NCI-H2171 (cell line): Measurements from ENCODE around the gene UBE2D2.
"Not testable (repeated sequence)": the region's sequence is repeated elsewhere in the genome, so short reads cannot be mapped to it uniquely, and the experiment has no call there.

Source experiments
- DNase-seq: peaks from one replicate; lab custom pipeline; 2025; lab: John Stamatoyannopoulos, UW

UBE2D2 gene

DNA sequence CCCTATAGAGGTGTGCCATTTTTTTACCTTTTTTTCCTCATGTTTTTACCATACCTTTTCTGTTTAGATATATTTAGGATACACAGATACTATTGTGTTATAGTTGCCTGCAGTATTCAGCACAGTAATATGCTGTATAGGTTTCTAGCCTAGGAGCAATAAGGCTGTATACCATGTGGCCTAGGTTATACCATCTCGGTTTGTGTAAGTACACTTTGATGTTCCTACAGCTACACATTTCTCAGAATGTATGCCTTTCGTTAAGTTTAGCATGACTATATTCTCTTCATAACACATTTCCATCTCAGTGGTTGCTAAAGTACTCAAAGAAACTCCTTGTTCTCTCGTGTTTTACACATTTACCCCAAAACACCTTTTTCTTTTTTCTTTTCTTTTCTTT, 23.0 kb downstream of the UBE2D2 start:
- no peak for DNase-seq

DNA sequence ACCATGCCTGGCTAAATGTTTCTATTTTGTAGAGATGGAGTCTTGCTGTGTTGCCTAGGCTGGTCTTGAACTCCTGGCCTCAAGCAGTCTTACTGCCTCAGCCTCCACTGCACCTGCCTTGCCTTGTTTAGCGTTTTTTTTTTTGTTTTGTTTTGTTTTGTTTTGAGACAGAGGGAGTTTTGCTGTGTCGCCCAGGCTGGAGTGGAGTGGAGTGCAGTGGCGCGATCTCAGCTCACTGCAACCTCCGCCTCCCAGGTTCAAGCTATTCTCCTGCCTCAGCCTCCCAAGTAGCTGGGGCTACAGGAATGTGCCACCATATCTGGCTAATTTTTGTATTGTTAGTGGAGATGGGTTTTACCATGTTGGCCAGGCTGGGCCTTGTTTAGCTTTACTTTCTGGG, 27.0 kb downstream of the UBE2D2 start:
- DNase-seq = not testable (repeated sequence)

GRCh38 chr5:139588962-139589361, 27.8 kb downstream of the UBE2D2 start:
- no peak for DNase-seq

DNA sequence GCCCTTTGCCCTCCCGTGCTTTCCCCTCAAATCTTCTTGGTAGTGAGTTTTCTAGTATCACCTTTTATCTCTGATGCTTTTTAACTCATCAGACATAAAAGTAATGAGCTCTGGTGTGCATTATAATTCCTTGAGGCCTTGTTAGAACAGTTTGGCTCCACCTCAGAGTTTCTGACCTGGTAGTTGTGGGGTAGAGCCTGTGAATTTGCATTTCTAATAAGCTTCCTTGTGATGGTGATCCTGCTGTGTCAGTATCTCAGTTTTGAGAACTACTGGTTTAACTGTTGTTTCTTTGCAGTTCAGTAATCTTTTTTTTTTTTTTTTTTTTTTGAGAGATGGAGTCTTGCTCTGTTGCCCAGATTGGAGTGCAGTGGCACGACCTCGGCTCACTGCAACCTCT, 31.1 kb downstream of the UBE2D2 start:
- no peak for DNase-seq

GRCh38 chr5:139593076-139593475, 31.9 kb downstream of the UBE2D2 start:
- DNase-seq = not testable (repeated sequence)

- DNase-seq = no peak
Observed at GRCh38 chr5:139593716-139594319, 32.7 kb downstream of the UBE2D2 start.

- no peak for DNase-seq
Observed at GRCh38 chr5:139597134-139597533, 36.0 kb downstream of the UBE2D2 start.

- DNase-seq = not testable (repeated sequence)
Observed at GRCh38 chr5:139598601-139598965, 37.4 kb downstream of the UBE2D2 start.

DNA sequence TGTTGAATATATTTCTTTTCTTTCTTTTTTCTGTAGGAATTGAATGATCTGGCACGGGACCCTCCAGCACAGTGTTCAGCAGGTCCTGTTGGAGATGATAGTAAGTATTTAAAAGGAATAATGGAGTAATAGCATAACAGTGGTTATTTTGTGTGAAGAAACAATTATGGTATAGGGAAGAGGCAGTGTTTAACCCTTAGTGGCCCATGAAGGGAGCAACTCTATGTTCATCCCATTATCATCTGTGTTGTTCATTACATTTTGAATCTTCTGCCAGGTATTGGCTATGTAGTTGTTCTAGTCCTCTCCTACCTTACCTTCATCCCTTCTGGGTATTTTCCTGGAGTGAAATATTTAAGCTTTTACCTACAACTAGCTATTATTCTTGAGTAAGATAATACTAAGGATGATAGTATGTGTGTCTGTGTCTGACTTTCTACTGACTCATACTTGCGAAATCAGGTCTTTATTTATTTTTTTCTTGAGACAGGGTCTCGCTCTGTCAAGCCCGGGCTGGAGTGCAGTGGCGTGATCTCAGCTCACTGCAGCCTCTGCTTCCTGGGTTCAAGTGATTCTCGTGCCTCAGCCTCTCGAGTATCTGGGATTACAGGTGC, 39.3 kb downstream of the UBE2D2 start:
- no peak for DNase-seq

GRCh38 chr5:139601429-139601828, 40.3 kb downstream of the UBE2D2 start:
- DNase-seq = no peak

DNA sequence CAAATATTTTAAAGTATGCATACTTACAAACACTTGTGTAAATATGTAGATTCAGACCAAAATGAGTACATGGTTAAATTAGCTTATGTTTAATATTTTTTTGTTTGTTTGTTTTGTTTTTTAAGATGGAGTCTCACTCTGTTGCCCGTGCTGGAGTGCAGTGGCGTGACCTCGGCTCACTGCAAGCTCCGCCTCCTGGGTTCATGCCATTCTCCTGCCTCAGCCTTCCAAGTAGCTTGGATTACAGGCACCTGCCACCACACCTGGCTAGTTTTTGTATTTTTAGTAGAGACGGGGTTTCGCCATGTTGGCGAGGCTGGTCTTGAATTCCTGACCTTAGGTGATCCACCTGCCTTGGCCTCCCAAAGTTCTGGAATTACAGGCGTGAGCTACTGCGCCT, 40.8 kb downstream of the UBE2D2 start:
- not testable (repeated sequence) for DNase-seq

GRCh38 chr5:139605887-139606286, 44.7 kb downstream of the UBE2D2 start:
- peak; percentile 11 for DNase-seq

DNA sequence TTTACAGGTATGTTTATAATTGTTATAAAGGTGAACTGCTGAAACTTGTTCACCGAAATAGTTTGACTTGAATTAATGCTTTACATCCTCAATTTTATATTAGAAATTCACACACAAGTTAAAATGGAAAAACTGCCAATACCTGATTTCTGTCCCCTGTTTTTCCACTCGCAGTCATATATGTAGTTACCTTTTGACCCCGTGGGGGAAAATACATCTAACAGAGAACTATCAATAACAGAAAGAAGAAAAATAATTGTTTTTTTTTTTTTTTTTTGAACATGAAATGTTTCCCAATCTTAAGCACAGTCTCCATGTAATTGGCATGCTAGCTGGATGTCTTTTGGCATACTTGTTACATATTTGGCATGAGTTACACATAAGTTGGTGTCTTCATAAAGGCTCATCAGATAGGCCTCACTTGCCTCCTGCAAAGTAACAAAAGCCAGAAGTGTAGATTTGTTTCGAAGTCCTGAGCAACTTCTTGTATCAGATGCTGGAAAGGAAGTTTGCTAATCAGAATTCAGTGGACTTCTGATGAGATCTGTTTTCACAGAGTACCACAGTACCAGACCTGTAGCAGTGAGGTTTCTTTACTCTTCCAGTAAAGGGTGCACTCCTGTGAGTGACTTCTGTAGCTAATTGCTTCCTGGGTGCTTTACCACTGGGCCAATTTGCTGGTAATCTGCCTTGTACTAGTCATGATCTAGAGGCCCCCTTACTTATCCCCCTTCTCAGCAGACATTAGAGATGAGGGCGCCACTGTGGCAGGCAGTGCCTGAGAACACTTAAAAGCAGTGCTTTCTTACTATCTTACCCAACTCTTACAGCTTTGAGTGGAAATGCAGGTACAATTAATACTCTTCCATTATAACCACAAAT, 50.8 kb downstream of the UBE2D2 start:
- DNase-seq = no peak

- peak; percentile 9 for DNase-seq
Observed at GRCh38 chr5:139619861-139620260, 58.7 kb downstream of the UBE2D2 start.

DNA sequence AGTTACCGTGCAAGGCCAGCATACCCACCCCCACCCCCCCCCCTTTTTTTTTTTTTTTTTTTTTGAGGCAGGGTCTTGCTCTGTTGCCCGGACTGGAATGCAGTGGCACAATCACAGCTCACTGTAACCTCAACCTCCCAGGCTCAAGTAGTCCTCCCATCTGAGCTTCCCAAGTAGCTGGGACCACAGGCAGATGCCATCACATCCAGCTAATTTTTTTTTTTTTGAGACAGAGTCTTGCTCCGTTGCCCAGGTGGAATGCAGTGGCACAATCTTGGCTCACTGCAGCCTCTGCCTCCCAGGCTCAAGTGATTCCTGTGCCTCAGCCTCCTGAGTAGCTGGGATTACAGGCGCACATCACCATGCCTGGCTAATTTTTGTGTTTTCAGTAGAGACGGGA, 64.3 kb downstream of the UBE2D2 start:
- DNase-seq = not testable (repeated sequence)

- no peak for DNase-seq
Observed at GRCh38 chr5:139630855-139631254, 69.7 kb downstream of the UBE2D2 start.

- DNase-seq = no peak
Observed at GRCh38 chr5:139631520-139632165, 70.5 kb downstream of the UBE2D2 start.

- DNase-seq = no peak
Observed at GRCh38 chr5:139633295-139634027, 72.3 kb downstream of the UBE2D2 start.

GRCh38 chr5:139634028-139634325, 72.8 kb downstream of the UBE2D2 start:
- no peak for DNase-seq

- DNase-seq = no peak
Observed at GRCh38 chr5:139634541-139634940, 73.4 kb downstream of the UBE2D2 start.

GRCh38 chr5:139635191-139635590, 74.1 kb downstream of the UBE2D2 start:
- no peak for DNase-seq

DNA sequence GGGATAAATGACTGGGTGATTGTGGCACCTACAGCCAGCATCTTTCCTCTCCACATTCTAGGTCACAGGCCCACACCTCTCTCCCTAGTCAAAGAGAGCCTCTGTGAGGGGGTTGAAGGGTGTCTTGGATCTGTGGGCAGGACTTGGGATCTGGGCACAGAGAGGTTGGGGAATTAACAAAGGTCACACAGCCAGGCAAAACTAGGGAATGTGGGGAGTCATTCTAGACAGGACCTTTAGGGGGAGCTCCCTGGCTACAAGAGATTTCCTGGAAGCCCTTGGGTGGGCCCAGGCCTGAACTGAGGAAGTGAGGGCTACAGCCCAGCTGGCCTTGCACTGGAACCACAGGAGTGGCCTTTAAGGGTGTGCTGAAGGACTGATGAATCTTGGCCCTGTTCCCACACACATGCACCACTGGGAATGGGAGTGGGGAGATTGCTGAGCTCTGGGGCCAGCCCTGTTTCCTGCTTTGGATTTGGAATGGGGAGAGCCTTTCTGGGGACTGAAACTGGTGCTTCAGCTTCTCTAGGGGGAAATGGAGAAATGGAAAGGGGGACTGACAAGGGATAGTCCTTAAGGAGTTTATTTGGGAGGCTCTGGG, 74.6 kb downstream of the UBE2D2 start:
- no peak for DNase-seq
